Retinal pigment epithelial cell (primary cell): Measurements from ENCODE around the gene SMOC1.

Experiments used
- DNase-seq: peaks from one replicate; pipeline ENCODE4 v3.0.0-alpha.2; 2010; ENCODE audit warnings: low read depth
- H3K4me3 ChIP-seq: 2 replicates; pipeline ENCODE4 v1.5.1; 2011; ENCODE audit warnings: mild to moderate bottlenecking, low read length, control low read depth, moderate library complexity
- CTCF ChIP-seq: conservative IDR thresholded peaks from 2 replicates; pipeline ENCODE4 v1.5.1; 2011; ENCODE audit warnings: low read depth, low read length, control low read depth, inconsistent platforms

Gene SMOC1

GRCh38 chr14:69845050-69845581 is 34.1 kb upstream of the SMOC1 start:
- no peak for TF ChIP-seq CTCF
- DNase-seq: no peak
- no peak overlapping the region for H3K4me3 ChIP-seq

GRCh38 chr14:69845787-69846186 is 33.4 kb upstream of the SMOC1 start:
- no peak overlapping the region for H3K4me3 ChIP-seq
- DNase-seq: no peak
- TF ChIP-seq CTCF: no peak

GRCh38 chr14:69848156-69848555 is 31.1 kb upstream of the SMOC1 start:
- DNase-seq: no peak
- no peak overlapping the region for H3K4me3 ChIP-seq
- TF ChIP-seq CTCF: no peak

GRCh38 chr14:69848903-69849391 is 30.3 kb upstream of the SMOC1 start:
- no peak overlapping the region for H3K4me3 ChIP-seq
- no peak for TF ChIP-seq CTCF

GRCh38 chr14:69850086-69850735 is 29.0 kb upstream of the SMOC1 start:
- DNase-seq: no peak
- TF ChIP-seq CTCF: no peak
- no peak overlapping the region for H3K4me3 ChIP-seq

More at GRCh38 chr14:69848903-69849391, 30.3 kb upstream of the SMOC1 start:
- no peak for DNase-seq

- no peak overlapping the region for H3K4me3 ChIP-seq
- DNase-seq: no peak
- no peak for TF ChIP-seq CTCF
These were observed 28.5 kb upstream of the SMOC1 start for GRCh38 chr14:69850736-69851112.

GRCh38 chr14:69852531-69853321 is 26.5 kb upstream of the SMOC1 start:
- no peak overlapping the region for H3K4me3 ChIP-seq
- TF ChIP-seq CTCF: no peak
- DNase-seq: no peak
